Psoas muscle (tissue), 8 donors: ENCODE measurements around the gene PAK1. TPM values are rescaled to one million over a fixed set of nuclear protein-coding genes. Genes with fewer than 3 reads are reported as not detected.

Experiments
- ATAC-seq, 4 donors: fragments of 200-7000 bp; cut with Tn5 transposase; one replicate each; pipeline ENCODE4 v1.9.1; 2020; ENCODE audit warnings: moderate library complexity in 3 of 4, mild to moderate bottlenecking in 2 of 4
- DNase-seq, 2 donors: peaks; one replicate each; pipeline ENCODE4 v3.0.0-alpha.2; 2020
- H3K27ac ChIP-seq: fragments of 200-600 bp; one replicate; pipeline ENCODE4 v1.8.0; 2022
- H3K27me3 ChIP-seq, 3 donors: fragments of 200-600 bp in 1 of 3; one replicate each; pipeline versions ENCODE4 v1.6.1 to v1.8.0; 2013 to 2022; ENCODE audit warnings: low read length in 2 of 3, mild to moderate bottlenecking in 2 of 3, moderate library complexity in 1 of 3; ENCODE audit not compliant: insufficient read depth in 3 of 3
- H3K36me3 ChIP-seq, 2 donors: fragments of 200-600 bp in 1 of 2; one replicate each; pipeline versions ENCODE4 v1.6.1 to v1.8.0; 2013 to 2022; ENCODE audit warnings: low read depth in 1 of 2, mild to moderate bottlenecking in 1 of 2, moderate library complexity in 1 of 2; ENCODE audit not compliant: insufficient read depth in 1 of 2
- H3K4me1 ChIP-seq: fragments of 200-600 bp; one replicate; pipeline ENCODE4 v1.8.0; 2022
- H3K4me3 ChIP-seq: fragments of 200-600 bp; one replicate; pipeline ENCODE4 v1.8.0; 2022; ENCODE audit warnings: mild to moderate bottlenecking
- H3K9me3 ChIP-seq: fragments of 200-600 bp; one replicate; pipeline ENCODE4 v1.8.0; 2022
- WGBS, 3 donors: extraction: QIAGEN DNeasy Blood & Tissue Kit; methylation state at CpG; one replicate each; pipeline versions ENCODE4 v1.1.6 to v1.1.7; 2013; 5-methylcytosine and 5-hydroxymethylcytosine counted together
- intact Hi-C, 2 donors: fragments of 100-400 bp; cut with DNase I; formaldehyde crosslinking; loops; one replicate each; pipeline versions ENCODE4 v1.11.0 to v1.14.2; 2022
- polyA plus RNA-seq, 3 donors: library from polyadenylated mRNA; stranded (reverse); fragments of 200-250 nt; gene quantifications; one replicate each; pipeline ENCODE4 v1.2.3, GENCODE V29; 2013
- total RNA-seq, 4 donors: library from RNA; stranded (reverse); fragmentation: NEBNext Ultra II Directional in 2 of 4; extraction: Animal tissue kit (Norgen Biotek cat#: 25700) in 2 of 4; gene quantifications; one replicate each; pipeline versions ENCODE4 v1.2.1 to v1.2.4, GENCODE V29; 2021 to 2023
- TF ChIP-seq, protein P1 (sequence below): fragments of 200-600 bp; IDR thresholded peaks from one replicate; pipeline ENCODE4 v1.8.0; 2022; ENCODE audit warnings: antibody characterized with exemption
- donor health status: healthy with polysubstance abuse.
- donor health status: DM: no; HTN: no; CAD: no; lungs with moderate emphysema.
- donor health status: Bipolar disorder and iron deficiency.
- donor health status: healthy.
- donor health status: DM: yes; HTN: yes; CAD: no.
- donor health status: DM: no; HTN: no; CAD: no.
- donor health status: DM: no; HTN: no; CAD: no.
- donor health status: DM: yes; HTN: yes; CAD: no.

The PAK1 gene
- total and polyA plus RNA-seq, 7 donors, result 12.8 to 78.7 (median 39.5) TPM

DNA sequence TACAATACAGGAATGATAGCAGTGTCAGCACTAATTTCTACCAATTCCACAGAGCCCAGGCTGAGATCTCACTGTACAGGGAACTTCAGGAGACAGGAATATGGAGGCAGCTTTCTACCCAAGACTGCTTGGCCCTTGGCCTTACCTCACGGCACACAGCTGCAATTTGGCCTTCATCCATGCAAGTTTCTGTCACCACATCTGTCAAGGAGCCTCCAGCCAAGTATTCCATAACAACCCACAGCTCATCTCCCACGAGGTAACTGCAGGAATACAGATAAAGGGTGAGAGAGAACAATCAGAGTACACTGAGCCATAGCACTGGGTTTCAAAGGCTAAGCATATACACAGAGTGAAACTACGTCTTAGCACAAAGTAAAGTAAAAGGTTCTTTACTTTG lies 133.4 kb downstream of the PAK1 start:
- WGBS, 3 donors, result 39 to 51% (median 48%) methylated on average over 3 of the region's 3 CpGs
- ATAC-seq, result no peak

DNA sequence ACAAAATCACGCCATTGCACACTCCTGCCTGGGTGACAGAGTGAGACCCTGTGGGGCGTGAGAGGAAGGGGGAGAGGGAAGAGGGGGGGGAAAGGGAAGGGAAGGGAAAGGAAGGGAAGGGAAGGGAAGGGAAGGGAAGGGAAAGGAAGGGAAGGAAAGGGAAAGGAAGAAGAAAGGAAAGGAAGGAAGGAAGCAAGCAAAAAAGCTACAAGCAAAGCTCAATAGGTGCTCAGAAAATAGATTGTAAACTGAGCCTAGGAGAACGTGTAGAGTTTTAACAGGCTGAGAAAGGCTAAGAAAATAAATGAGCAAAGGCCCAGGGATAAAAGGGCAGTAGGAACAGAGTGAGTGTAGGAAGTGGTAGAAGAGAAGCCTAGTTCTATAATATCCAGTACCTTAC lies 141.6 kb downstream of the PAK1 start:
- no peaks in the 10 kb centered on the region for H3K9me3 ChIP-seq
- H3K36me3 ChIP-seq, result peaks cover 0 to 40% of the 10 kb centered on the region in 2 donors
- H3K4me3 ChIP-seq, result no peak overlapping the region
- no peak for ATAC-seq
- WGBS, 3 donors, result 88 to 96% (median 91%) methylated on average over 2 to 3 of the region's 3 CpGs
- TF ChIP-seq, protein P1, sequence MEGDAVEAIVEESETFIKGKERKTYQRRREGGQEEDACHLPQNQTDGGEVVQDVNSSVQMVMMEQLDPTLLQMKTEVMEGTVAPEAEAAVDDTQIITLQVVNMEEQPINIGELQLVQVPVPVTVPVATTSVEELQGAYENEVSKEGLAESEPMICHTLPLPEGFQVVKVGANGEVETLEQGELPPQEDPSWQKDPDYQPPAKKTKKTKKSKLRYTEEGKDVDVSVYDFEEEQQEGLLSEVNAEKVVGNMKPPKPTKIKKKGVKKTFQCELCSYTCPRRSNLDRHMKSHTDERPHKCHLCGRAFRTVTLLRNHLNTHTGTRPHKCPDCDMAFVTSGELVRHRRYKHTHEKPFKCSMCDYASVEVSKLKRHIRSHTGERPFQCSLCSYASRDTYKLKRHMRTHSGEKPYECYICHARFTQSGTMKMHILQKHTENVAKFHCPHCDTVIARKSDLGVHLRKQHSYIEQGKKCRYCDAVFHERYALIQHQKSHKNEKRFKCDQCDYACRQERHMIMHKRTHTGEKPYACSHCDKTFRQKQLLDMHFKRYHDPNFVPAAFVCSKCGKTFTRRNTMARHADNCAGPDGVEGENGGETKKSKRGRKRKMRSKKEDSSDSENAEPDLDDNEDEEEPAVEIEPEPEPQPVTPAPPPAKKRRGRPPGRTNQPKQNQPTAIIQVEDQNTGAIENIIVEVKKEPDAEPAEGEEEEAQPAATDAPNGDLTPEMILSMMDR, result no peak
- no peak overlapping the region for H3K27ac ChIP-seq
- no peaks in the 10 kb centered on the region for H3K27me3 ChIP-seq
- no peak for DNase-seq
- intact Hi-C loops, result no loop called here
- no peaks in the 10 kb centered on the region for H3K4me1 ChIP-seq

More for the DNA sequence above, 133.4 kb downstream of the PAK1 start:
- Histone ChIP-seq H3K27ac (no peak overlapping the region), H3K27me3 (no peaks in the 10 kb centered on the region), H3K9me3 (no peaks in the 10 kb centered on the region), H3K4me3 (no peak overlapping the region), H3K4me1 (no peaks in the 10 kb centered on the region), H3K36me3 (peaks cover 0 to 91% of the 10 kb centered on the region in 2 donors)
- DNase-seq, result no peak
- TF ChIP-seq, protein P1, result no peak
- intact Hi-C loops, result no loop called here

DNA sequence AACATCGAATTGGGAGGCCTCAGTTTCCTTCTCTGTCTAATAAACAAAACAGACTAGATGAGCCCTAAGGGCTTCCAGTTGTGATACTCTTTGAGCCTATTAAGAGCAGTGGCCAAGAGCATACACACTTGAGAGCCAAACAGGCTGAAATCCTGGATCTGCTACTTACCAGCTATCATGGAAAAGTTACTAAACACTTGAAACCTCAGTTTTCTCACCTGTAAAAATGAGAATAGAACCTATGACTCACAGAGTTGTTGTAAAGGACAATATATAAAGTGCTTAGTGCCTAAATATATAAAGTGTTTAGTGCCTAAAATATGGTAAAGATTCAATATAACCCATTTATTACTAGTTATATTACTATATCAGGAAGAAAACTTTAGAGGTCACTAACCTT lies 148.7 kb downstream of the PAK1 start:
- TF ChIP-seq, protein P1, result no peak
- Histone ChIP-seq H3K27me3 (no peaks in the 10 kb centered on the region), H3K4me3 (no peak overlapping the region), H3K36me3 (peaks cover 0 to 10% of the 10 kb centered on the region in 2 donors), H3K27ac (no peak overlapping the region), H3K9me3 (no peaks in the 10 kb centered on the region), H3K4me1 (peaks cover 5% of the 10 kb centered on the region)
- no peak for DNase-seq
- 68 to 92% (median 83%) methylated on average over 1 of the region's 1 CpG for WGBS, 3 donors
- intact Hi-C loops, result no loop called here
- ATAC-seq, result no peak

DNA sequence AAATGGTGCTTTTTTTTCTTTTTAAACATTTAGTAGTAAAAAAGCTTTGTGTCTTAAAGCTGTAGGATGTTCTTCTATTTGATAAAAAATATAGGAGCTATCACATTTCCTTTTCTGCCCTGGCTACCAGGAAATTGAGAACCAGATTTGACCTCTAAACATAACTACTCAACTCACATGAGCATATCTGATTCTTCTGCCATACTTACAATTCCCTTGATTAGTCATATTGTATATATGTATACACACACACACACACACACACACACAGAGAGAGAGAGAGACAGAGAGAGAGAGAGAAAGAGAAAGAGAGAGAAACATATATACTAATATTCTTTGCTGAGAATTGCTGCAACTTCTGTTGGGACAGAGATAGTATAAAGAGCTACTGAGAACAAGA lies 149.4 kb downstream of the PAK1 start:
- ATAC-seq, result no peak

More for the DNA sequence above, 149.4 kb downstream of the PAK1 start:
- peaks cover 5% of the 10 kb centered on the region for H3K4me1 ChIP-seq
- no peak overlapping the region for H3K4me3 ChIP-seq
- H3K27ac ChIP-seq, result no peak overlapping the region
- TF ChIP-seq, protein P1, result no peak
- intact Hi-C loops, result no loop called here
- no peaks in the 10 kb centered on the region for H3K27me3 ChIP-seq
- DNase-seq, result no peak
- H3K36me3 ChIP-seq, result peaks cover 0 to 10% of the 10 kb centered on the region in 2 donors
- no peaks in the 10 kb centered on the region for H3K9me3 ChIP-seq
